K562 (cell line): ENCODE data around the gene DOCK4.

Experiments used
- CHD1 ChIP-seq: fragments of 200-600 bp; sonication (generic); IDR thresholded peaks from one replicate; pipeline ENCODE4 v1.6.1; 2012; ENCODE audit warnings: mild to moderate bottlenecking, moderate library complexity, low read length, inconsistent platforms
- CHD2 ChIP-seq: IDR thresholded peaks from 2 replicates; pipeline ENCODE4 v1.6.1; 2011; ENCODE audit warnings: low read depth, low read length
- CTCF ChIP-seq, 3 experiments: IDR thresholded peaks in 2 of 3; conservative IDR thresholded peaks in 1 of 3; 2 replicates each; pipeline ENCODE4 v1.5.1; 2011 to 2012; ENCODE audit warnings: low read length in 3 of 3, mild to moderate bottlenecking in 3 of 3, control low read depth in 2 of 3, improper control_type of control experiment in 1 of 3, inconsistent platforms in 1 of 3, low read depth in 1 of 3, mixed read lengths in 1 of 3, moderate library complexity in 1 of 3; ENCODE audit not compliant: insufficient read depth in 2 of 3
- EZH2 ChIP-seq: IDR thresholded peaks from 2 replicates; pipeline ENCODE4 v1.6.1; 2012; ENCODE audit warnings: low read depth, mild to moderate bottlenecking, inconsistent platforms, low read length, borderline replicate concordance
- GABPB1 ChIP-seq: sonication (generic); formaldehyde crosslinking; IDR thresholded peaks from 2 replicates; pipeline ENCODE4 v1.8.0; 2022; ENCODE audit warnings: mild to moderate bottlenecking, missing genetic modification reagents
- HNRNPUL1 ChIP-seq: fragments of 200-400 bp; formaldehyde crosslinking; IDR thresholded peaks from 2 replicates; pipeline ENCODE4 v1.6.1; 2017; ENCODE audit warnings: low read length
- POLR2A ChIP-seq: fragments of 450-650 bp; conservative IDR thresholded peaks from 2 replicates; pipeline ENCODE4 v1.6.1; 2016
- TAL1 ChIP-seq: fragments of 450-650 bp; IDR thresholded peaks from 2 replicates; pipeline ENCODE4 v1.6.1; 2016; ENCODE audit warnings: mild to moderate bottlenecking
- TRIM25 ChIP-seq: fragments of 450-650 bp; IDR thresholded peaks from 2 replicates; pipeline ENCODE4 v1.7.0; 2016; ENCODE audit warnings: borderline replicate concordance
- U2AF2 ChIP-seq: fragments of 200-400 bp; formaldehyde crosslinking; optimal IDR thresholded peaks from 2 replicates; pipeline ENCODE3; 2017; ENCODE audit warnings: low read depth, mild to moderate bottlenecking, low read length
- ZEB2 ChIP-seq: fragments of 450-650 bp; IDR thresholded peaks from 2 replicates; pipeline ENCODE4 v1.6.1; 2016
- ZNF561 ChIP-seq: fragments of 450-650 bp; formaldehyde crosslinking; conservative IDR thresholded peaks from 2 replicates; pipeline ENCODE4 v1.4.0; 2020; ENCODE audit warnings: mild to moderate bottlenecking, moderate library complexity
- TF ChIP-seq, protein P1 (sequence below): fragments of 450-650 bp; IDR thresholded peaks from 2 replicates; pipeline ENCODE4 v1.6.1; 2016; ENCODE audit warnings: antibody characterized with exemption

DNA sequence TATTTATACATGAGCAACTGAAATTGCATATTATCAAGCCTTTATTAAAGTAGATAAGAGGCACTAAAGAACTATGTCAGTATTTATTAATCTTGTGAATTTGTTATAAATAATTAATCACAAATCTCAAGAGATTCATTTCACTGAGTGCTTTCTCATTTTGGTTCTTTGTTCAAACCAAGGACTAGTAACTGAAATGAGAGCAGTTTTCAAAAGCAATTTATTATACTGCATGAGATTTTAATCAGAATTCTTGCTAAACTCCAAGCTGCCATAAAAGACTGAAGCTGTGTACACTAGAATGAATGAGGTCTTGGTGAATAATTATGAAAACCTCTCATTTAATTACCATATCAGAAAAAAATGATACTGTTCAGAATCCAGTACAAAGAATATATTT lies 419.1 kb downstream of the DOCK4 start:
- no peak for TF ChIP-seq EZH2
- no peak for TF ChIP-seq CHD1
- no peak for TF ChIP-seq HNRNPUL1
- TF ChIP-seq TRIM25, result no peak
- no peak for TF ChIP-seq TAL1
- no peak for TF ChIP-seq POLR2A
- TF ChIP-seq GABPB1 (CRISPR knock-in tag), result no peak
- TF ChIP-seq CHD2, result no peak
- no peak for TF ChIP-seq CTCF (IDR thresholded peaks at IDR 0.05 in 2 of 3, conservative IDR thresholded peaks at IDR 0.05 in 1 of 3; ENCODE audit: insufficient read depth in 2 of 3, low read depth in 1 of 3, low read length in 3 of 3)
- TF ChIP-seq, protein P1, sequence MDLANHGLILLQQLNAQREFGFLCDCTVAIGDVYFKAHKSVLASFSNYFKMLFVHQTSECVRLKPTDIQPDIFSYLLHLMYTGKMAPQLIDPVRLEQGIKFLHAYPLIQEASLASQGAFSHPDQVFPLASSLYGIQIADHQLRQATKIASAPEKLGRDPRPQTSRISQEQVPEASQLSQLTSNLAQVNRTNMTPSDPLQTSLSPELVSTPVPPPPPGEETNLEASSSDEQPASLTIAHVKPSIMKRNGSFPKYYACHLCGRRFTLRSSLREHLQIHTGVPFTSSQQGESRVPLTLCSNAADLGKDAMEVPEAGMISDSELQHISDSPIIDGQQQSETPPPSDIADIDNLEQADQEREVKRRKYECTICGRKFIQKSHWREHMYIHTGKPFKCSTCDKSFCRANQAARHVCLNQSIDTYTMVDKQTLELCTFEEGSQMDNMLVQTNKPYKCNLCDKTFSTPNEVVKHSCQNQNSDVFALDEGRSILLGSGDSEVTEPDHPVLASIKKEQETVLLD, result no peak
- TF ChIP-seq ZNF561 (CRISPR knock-in tag), result no peak
- TF ChIP-seq U2AF2, result no peak
- no peak for TF ChIP-seq ZEB2
